Thyroid gland (tissue), 4 donors: Measurements from ENCODE around the gene RPTOR. TPM values are rescaled to one million over a fixed set of nuclear protein-coding genes. Genes with fewer than 3 reads are reported as not detected.
"Not testable (repeated sequence)": the region's sequence is repeated elsewhere in the genome, so short reads cannot be mapped to it uniquely, and the experiment has no call there.

Experiments
- DNase-seq, 2 donors: peaks; one replicate each; pipeline ENCODE4 v3.0.0-alpha.2; 2019
- H3K27ac ChIP-seq, 3 donors: fragments of 200-600 bp; sonication (generic); 1 replicate in 2 of 3; 2 replicates in 1 of 3; pipeline ENCODE4 v1.5.1; 2016 to 2019; ENCODE audit warnings: mild to moderate bottlenecking in 1 of 3, moderate library complexity in 1 of 3
- H3K27me3 ChIP-seq: fragments of 200-600 bp; sonication (generic); one replicate; pipeline ENCODE4 v1.5.1; 2019
- H3K36me3 ChIP-seq, 2 donors: fragments of 200-600 bp; sonication (generic); one replicate each; pipeline ENCODE4 v1.5.1; 2016 to 2019
- H3K4me1 ChIP-seq, 2 donors: fragments of 200-600 bp; sonication (generic); one replicate each; pipeline ENCODE4 v1.5.1; 2017 to 2019
- H3K4me3 ChIP-seq, 3 donors: fragments of 200-600 bp; sonication (generic); replicated peaks in 1 of 3; 1 replicate in 2 of 3; 2 replicates in 1 of 3; pipeline ENCODE4 v1.5.1; 2016; ENCODE audit warnings: mild to moderate bottlenecking in 1 of 3
- H3K9me3 ChIP-seq: fragments of 200-600 bp; sonication (generic); one replicate; pipeline ENCODE4 v1.5.1; 2017
- POLR2A ChIP-seq, 2 donors: fragments of 450-650 bp; IDR thresholded peaks; one replicate each; pipeline ENCODE4 v1.6.1; 2017; ENCODE audit warnings: antibody characterized with exemption in 2 of 2, mild to moderate bottlenecking in 2 of 2, moderate library complexity in 1 of 2
- WGBS, 2 donors: methylation state at CpG; one replicate each; pipeline ENCODE4 v1.1.5; 2017; 5-methylcytosine and 5-hydroxymethylcytosine counted together
- intact Hi-C: fragments of 100-400 bp; cut with DNase I; formaldehyde crosslinking; loops from one replicate; pipeline ENCODE4 v1.15.1; 2023
- total RNA-seq, 4 donors: library from RNA; depleted of rRNA; stranded (reverse); fragments of >200 nt; gene quantifications; one replicate each; pipeline ENCODE4 v1.2.3, GENCODE V29; 2016
- TF ChIP-seq, protein P1 (sequence below), 6 experiments: fragments of 200-600 bp in 3 of 6; fragments of 450-650 bp in 3 of 6; sonication (generic) in 3 of 6; IDR thresholded peaks; one replicate each; pipeline ENCODE4 v1.5.1; 2016 to 2019; ENCODE audit warnings: antibody characterized with exemption in 6 of 6, mild to moderate bottlenecking in 2 of 6, inconsistent platforms in 1 of 6, moderate library complexity in 1 of 6

The RPTOR gene
- total RNA-seq, 4 donors from 2014 or later, result 24.2 to 58.1 (median 34.5) TPM

DNA sequence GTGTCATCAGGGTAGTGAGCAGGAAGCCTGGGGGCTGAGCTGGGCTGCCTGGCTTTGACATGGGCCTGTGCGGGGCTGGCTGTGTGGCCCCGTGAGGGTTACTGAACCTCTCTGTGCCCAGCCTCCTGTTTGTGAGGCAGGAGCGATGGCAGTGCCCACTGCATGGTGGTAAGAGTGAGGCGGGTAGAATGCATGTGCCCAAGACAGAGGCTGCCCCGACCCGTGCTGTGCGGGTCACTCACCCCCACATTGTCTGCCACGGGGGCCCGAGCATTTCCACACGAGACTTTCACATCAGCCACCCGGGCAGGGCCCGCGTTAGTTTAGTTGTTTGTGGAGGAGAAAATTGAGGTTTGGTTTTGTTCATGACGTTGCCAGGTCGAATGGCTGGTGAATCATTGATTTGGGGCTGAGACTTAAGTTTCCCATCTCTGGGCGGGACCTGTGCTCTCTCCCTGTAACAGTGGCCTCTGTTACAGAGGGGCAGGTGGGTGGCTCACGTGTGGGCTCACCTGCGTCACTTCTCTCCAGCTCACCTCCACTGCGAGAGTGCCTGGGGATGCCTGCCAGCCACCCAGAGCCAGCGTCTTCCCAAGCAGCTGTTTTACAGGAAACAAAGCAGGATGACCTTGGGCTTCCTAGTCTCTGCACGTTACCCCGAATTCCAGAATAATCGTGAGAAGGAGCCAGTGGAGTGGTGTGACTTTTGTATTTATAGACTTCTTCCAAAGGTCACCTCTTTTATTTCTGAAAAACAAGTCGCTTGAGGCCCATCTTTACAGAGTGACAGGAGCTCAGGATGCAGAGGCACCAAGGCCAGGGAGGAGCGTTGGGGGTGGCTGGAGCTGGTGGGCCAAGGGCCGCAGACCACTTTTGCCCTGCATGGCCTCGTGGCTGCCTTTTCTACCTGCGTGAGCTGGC is 150.6 kb downstream of the RPTOR start:
- Histone ChIP-seq H3K9me3 (no peaks in the 10 kb centered on the region), H3K27me3 (no peaks in the 10 kb centered on the region), H3K36me3 (no peaks in the 10 kb centered on the region), H3K27ac (no peak overlapping the region), H3K4me3 (no peak overlapping the region), H3K4me1 (no peaks in the 10 kb centered on the region)
- intact Hi-C loops, result no loop called here
- 89 to 92% methylated on average over 27 of the region's 28 CpGs for WGBS, 2 donors
- no peak for DNase-seq
- TF ChIP-seq, protein P1, sequence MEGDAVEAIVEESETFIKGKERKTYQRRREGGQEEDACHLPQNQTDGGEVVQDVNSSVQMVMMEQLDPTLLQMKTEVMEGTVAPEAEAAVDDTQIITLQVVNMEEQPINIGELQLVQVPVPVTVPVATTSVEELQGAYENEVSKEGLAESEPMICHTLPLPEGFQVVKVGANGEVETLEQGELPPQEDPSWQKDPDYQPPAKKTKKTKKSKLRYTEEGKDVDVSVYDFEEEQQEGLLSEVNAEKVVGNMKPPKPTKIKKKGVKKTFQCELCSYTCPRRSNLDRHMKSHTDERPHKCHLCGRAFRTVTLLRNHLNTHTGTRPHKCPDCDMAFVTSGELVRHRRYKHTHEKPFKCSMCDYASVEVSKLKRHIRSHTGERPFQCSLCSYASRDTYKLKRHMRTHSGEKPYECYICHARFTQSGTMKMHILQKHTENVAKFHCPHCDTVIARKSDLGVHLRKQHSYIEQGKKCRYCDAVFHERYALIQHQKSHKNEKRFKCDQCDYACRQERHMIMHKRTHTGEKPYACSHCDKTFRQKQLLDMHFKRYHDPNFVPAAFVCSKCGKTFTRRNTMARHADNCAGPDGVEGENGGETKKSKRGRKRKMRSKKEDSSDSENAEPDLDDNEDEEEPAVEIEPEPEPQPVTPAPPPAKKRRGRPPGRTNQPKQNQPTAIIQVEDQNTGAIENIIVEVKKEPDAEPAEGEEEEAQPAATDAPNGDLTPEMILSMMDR (IDR thresholded peaks at IDR 0.05), result no peak
- TF ChIP-seq POLR2A (IDR thresholded peaks at IDR 0.05), result no peak

DNA sequence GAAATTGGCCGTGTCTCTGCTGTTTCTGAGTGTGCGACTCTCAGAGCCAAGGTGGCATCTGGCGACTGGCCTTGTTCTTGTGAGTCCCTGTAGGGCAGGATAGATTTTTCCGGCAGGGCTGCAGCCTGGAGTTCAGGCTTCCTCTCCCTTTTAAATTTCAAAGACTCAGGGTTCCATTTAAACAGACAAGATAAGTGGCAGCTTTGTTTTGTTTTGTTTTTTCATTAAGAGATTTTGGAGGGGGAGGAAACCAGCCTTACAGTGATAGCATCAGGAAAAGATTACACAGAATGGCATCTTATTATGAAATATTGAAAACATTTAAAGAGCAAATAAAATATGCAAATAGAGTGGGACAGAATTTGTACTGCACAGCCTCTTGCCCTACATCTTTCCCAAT is 151.3 kb downstream of the RPTOR start:
- no peak overlapping the region for H3K27ac ChIP-seq
- H3K4me3 ChIP-seq, result no peak overlapping the region
- intact Hi-C loops, result no loop called here
- no peaks in the 10 kb centered on the region for H3K4me1 ChIP-seq
- no peaks in the 10 kb centered on the region for H3K9me3 ChIP-seq
- H3K36me3 ChIP-seq, result no peaks in the 10 kb centered on the region
- no peaks in the 10 kb centered on the region for H3K27me3 ChIP-seq
- no peak for DNase-seq
- 61 to 65% methylated on average over 4 of the region's 4 CpGs for WGBS, 2 donors
- TF ChIP-seq, protein P1 (IDR thresholded peaks at IDR 0.05), result no peak
- no peak for TF ChIP-seq POLR2A (IDR thresholded peaks at IDR 0.05)

DNA sequence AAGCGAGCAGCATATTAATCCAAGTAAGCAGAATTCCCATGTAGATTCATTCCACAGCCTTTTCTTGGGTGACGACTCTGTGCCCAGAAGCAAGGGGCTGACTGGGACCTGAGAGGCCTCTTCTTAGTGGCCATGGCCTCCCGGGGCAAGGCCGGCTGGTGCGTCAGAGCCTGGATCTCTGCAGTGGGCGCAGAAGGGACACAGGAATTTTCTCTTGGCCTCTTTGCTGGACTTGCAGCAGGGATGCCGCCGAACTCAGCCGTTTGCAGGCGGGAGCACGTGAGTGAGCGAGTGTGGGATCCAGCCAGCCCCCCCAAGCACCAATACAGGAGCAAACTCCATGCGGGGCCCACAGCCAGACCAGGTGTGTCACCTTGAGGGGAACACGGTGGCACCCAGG is 151.8 kb downstream of the RPTOR start:
- intact Hi-C loops, result no loop called here
- no peak overlapping the region for H3K4me3 ChIP-seq
- H3K36me3 ChIP-seq, result no peaks in the 10 kb centered on the region
- no peak for TF ChIP-seq POLR2A (IDR thresholded peaks at IDR 0.05)
- TF ChIP-seq, protein P1 (IDR thresholded peaks at IDR 0.05), result no peak
- no peaks in the 10 kb centered on the region for H3K4me1 ChIP-seq
- H3K27ac ChIP-seq, result no peak overlapping the region
- H3K9me3 ChIP-seq, result no peaks in the 10 kb centered on the region
- no peak for DNase-seq
- 85 to 95% methylated on average over 5 to 13 of the region's 14 CpGs for WGBS, 2 donors
- no peaks in the 10 kb centered on the region for H3K27me3 ChIP-seq

DNA sequence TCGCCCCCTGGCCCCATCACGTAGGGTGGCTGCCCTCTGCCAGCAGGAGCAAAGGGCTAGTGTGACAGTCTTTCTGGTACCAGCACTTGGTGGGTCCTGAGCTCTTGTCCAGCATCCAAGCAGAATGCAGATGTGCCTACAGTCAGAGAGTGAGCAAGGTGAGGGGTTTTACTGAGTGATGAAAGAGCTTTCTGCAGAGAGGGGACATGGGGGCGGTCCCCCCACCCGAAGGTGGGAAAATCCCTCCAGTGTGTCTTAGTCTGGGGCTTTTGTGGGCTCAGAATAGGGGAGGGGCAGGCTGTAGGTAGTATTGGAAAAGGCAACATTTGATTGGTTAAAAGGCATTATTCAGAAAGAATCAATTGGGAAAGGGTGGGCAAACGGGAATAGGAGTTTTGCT is 152.3 kb downstream of the RPTOR start:
- no peaks in the 10 kb centered on the region for H3K27me3 ChIP-seq
- intact Hi-C loops, result no loop called here

DNA sequence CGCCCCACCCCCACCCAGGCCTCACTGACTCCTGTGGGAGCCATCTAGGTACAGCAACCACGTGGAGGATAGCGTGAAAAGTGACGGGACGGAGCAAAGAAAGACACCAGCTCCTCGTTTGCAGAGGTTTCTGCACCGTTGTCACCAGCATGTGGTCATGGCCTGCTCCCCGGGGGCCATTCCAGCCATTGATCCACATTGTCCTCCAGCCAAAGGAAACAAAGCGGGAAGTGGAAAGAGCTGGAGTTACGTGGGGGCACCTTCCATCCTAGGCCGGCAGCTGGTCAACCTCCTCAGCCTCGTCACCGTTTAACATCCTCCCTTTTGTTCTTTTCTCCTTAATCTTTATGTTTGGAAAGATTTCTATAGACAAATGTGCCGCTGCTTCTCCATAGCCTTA is 153.7 kb downstream of the RPTOR start:
- no peaks in the 10 kb centered on the region for H3K4me1 ChIP-seq
- no peaks in the 10 kb centered on the region for H3K27me3 ChIP-seq
- TF ChIP-seq, protein P1 (IDR thresholded peaks at IDR 0.05), result no peak
- 88% methylated on average over 14 of the region's 14 CpGs for WGBS, 2 donors
- no peak overlapping the region for H3K4me3 ChIP-seq
- DNase-seq, result no peak
- intact Hi-C loops, result no loop called here
- H3K9me3 ChIP-seq, result no peaks in the 10 kb centered on the region
- H3K36me3 ChIP-seq, result no peaks in the 10 kb centered on the region
- H3K27ac ChIP-seq, result no peak overlapping the region

More for the DNA sequence above, 152.3 kb downstream of the RPTOR start:
- no peak overlapping the region for H3K4me3 ChIP-seq
- H3K27ac ChIP-seq, result no peak overlapping the region
- DNase-seq, result no peak
- no peaks in the 10 kb centered on the region for H3K4me1 ChIP-seq
- no peak for TF ChIP-seq POLR2A (IDR thresholded peaks at IDR 0.05)
- no peaks in the 10 kb centered on the region for H3K9me3 ChIP-seq
- no peaks in the 10 kb centered on the region for H3K36me3 ChIP-seq
- WGBS, 2 donors, result 86% methylated on average over 3 to 4 of the region's 5 CpGs

DNA sequence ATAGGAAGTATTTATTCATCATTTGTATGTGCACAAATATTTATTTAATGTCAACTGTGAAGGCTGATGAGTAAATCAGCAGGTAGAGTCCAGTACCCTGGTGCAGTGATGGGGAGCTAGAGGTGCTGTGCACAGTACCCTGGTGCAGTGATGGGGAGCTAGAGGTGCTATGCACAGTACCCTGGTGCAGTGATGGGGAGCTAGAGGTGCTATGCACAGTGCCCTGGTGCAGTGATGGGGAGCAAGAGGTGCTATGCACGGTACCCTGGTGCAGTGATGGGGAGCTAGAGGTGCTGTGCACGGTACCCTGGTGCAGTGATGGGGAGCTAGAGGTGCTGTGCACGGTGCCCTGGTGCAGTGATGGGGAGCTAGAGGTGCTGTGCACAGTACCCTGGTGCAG is 154.6 kb downstream of the RPTOR start:
- H3K4me1 ChIP-seq, intact Hi-C loops, H3K4me3 ChIP-seq, H3K9me3 ChIP-seq, H3K27me3 ChIP-seq, DNase-seq, H3K36me3 ChIP-seq, H3K27ac ChIP-seq: not testable (repeated sequence)
- WGBS, 2 donors, result 100% methylated on average over 1 of the region's 3 CpGs
